Cardiac muscle cell (in vitro differentiated cells and primary cell): ENCODE results near the gene TRAF2. TPM values are rescaled to one million over a fixed set of nuclear protein-coding genes. Genes with fewer than 3 reads are reported as not detected.

Experiments used
- DNase-seq, 2 donors: peaks; one replicate each; pipeline versions ENCODE4 v3.0.0 to v3.0.0-alpha.2; 2010 to 2017; ENCODE audit warnings: low read depth in 1 of 2, low spot score in 1 of 2
- H3K27ac ChIP-seq: fragments of 200-600 bp; sonication (generic); 2 replicates; pipeline ENCODE4 v1.5.1; 2016
- H3K27me3 ChIP-seq: fragments of 200-600 bp; sonication (generic); 2 replicates; pipeline ENCODE4 v1.6.0; 2016; ENCODE audit warnings: control low read depth
- H3K36me3 ChIP-seq: fragments of 200-600 bp; sonication (generic); 2 replicates; pipeline ENCODE4 v1.5.1; 2016; ENCODE audit warnings: control low read depth
- H3K4me1 ChIP-seq: fragments of 200-600 bp; sonication (generic); 2 replicates; pipeline ENCODE4 v1.8.1; 2017; ENCODE audit warnings: low read depth, mild to moderate bottlenecking, mixed run types
- H3K4me3 ChIP-seq: fragments of 200-600 bp; sonication (generic); 2 replicates; pipeline ENCODE4 v1.5.1; 2016; ENCODE audit warnings: mild to moderate bottlenecking
- H3K9me3 ChIP-seq: fragments of 200-600 bp; sonication (generic); 2 replicates; pipeline ENCODE4 v1.5.1; 2017; ENCODE audit warnings: low read depth, mild to moderate bottlenecking, control low read depth
- polyA plus RNA-seq: library from polyadenylated mRNA; unstranded; fragments of >200 nt; fragmentation: Nextera tagmentation; extraction: Ambion mirVana; gene quantifications from 2 replicates; pipeline ENCODE4 v1.2.1, GENCODE V29; 2016
- total RNA-seq: library from RNA; depleted of rRNA; stranded (reverse); fragments of >200 nt; gene quantifications from 2 replicates; pipeline ENCODE4 v1.2.3, GENCODE V29; 2016
- TF ChIP-seq, protein P1 (sequence below): IDR thresholded peaks from 2 replicates; pipeline ENCODE4 v1.5.1; 2012; ENCODE audit warnings: low read depth, mild to moderate bottlenecking, low read length

The TRAF2 gene
- total and polyA plus RNA-seq, 2 experiments from 2014 or later = 25.6 to 37.2 TPM

DNA sequence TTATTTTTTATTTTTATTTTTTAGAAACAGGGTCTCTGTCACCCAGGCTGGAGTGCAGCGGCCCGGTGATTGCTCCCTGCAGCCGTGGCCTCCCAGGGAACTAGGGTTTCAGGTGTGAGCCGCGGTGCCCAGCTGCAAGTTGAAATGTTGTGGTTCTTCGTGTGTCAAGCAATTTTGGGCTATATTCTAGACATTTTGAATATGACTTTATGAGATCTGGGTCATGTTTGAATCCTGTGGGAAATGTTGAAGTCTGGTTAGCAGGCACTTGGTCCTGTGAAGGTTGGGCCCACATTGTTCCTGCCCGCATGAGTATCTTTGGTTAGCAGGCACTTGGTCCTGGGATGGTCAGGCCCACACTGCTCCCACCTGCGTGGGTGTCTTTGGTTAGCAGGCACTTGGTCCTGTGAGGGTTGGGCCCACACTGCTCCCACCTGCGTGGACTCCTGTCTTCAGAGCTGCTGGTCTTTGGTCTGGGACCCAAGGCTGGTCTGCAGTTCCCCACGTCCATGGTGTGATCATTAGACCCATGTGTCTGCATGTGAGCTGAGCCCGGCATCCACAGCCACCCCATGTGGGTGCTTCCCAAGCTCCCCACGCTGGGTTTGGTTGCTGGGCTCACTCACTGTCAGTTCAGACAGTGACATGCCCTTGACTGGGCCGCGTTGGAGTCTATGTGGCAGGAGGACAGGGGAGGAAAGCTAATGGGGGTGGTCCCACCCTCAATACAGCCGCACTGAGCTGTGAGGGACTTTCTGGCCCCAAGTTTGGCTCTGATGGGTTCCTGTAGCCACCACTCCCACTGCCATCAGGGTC lies 51.1 kb downstream of the TRAF2 start:
- no peaks in the 10 kb centered on the region for H3K9me3 ChIP-seq
- no peaks in the 10 kb centered on the region for H3K4me1 ChIP-seq
- TF ChIP-seq, protein P1, sequence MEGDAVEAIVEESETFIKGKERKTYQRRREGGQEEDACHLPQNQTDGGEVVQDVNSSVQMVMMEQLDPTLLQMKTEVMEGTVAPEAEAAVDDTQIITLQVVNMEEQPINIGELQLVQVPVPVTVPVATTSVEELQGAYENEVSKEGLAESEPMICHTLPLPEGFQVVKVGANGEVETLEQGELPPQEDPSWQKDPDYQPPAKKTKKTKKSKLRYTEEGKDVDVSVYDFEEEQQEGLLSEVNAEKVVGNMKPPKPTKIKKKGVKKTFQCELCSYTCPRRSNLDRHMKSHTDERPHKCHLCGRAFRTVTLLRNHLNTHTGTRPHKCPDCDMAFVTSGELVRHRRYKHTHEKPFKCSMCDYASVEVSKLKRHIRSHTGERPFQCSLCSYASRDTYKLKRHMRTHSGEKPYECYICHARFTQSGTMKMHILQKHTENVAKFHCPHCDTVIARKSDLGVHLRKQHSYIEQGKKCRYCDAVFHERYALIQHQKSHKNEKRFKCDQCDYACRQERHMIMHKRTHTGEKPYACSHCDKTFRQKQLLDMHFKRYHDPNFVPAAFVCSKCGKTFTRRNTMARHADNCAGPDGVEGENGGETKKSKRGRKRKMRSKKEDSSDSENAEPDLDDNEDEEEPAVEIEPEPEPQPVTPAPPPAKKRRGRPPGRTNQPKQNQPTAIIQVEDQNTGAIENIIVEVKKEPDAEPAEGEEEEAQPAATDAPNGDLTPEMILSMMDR = no peak
- DNase-seq = no peak
- H3K36me3 ChIP-seq = peaks cover 26% of the 10 kb centered on the region
- H3K27ac ChIP-seq = no peak overlapping the region
- no peaks in the 10 kb centered on the region for H3K27me3 ChIP-seq
- H3K4me3 ChIP-seq = no peak overlapping the region

DNA sequence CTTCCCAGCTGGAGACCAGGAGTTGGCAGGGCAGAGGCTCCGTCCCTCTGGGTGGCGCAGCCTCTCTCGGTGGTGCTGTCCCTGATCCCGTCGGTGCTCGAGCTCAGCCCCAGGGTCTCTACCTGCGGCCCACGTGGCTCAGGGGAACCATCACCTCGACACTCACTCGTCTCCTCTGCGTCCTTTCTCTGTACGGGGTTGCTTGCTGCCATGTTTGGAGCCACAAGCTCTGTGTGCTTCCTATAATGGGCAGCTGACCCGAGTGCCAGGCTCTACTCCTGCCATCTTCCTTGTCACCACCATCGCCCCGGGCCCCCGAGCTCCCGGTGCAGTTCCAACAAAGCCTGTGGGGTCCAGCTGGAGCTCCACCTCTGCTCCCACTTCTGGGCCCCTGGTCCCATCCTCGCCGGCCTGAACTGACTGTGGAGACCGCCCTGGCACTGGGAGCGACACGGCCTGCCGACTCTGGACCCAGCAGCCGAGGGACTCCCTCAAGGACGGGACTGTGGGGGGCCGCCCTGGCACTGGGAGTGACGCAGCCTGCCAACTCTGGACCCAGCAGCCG lies 53.2 kb downstream of the TRAF2 start:
- Histone ChIP-seq H3K27me3 (no peaks in the 10 kb centered on the region), H3K4me1 (no peaks in the 10 kb centered on the region), H3K9me3 (no peaks in the 10 kb centered on the region), H3K27ac (no peak overlapping the region), H3K4me3 (no peak overlapping the region), H3K36me3 (peaks cover 26% of the 10 kb centered on the region)
- TF ChIP-seq, protein P1 = no peak
- DNase-seq = no peak

DNA sequence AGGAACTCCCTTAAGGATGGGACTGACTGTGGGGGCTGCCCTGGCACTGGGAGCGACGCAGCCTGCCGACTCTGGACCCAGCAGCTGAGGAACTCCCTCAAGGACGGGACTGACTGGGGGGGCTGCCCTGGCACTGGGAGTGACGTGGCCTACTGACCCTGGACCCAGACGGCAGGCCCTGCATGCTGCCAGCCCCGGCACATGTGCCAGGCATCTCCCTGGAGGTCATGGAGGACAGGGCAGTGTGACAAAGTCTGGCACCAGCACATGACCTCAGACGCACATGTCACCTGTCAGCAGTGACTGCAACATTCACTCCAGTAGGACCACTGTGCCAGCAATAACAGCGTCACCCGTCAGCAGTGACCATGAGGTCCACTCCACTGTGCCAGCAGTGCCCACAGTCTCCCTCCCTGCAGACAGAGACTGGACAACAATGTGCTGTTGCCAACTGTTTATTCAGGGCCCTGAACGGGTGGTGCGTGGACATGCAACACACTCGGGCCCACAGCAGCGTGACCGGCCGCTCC lies 53.7 kb downstream of the TRAF2 start:
- H3K36me3 ChIP-seq = peaks cover 26% of the 10 kb centered on the region
- no peak overlapping the region for H3K27ac ChIP-seq
- no peak overlapping the region for H3K4me3 ChIP-seq
- TF ChIP-seq, protein P1 = no peak
- no peaks in the 10 kb centered on the region for H3K4me1 ChIP-seq
- no peaks in the 10 kb centered on the region for H3K27me3 ChIP-seq
- DNase-seq = no peak
- H3K9me3 ChIP-seq = no peaks in the 10 kb centered on the region

DNA sequence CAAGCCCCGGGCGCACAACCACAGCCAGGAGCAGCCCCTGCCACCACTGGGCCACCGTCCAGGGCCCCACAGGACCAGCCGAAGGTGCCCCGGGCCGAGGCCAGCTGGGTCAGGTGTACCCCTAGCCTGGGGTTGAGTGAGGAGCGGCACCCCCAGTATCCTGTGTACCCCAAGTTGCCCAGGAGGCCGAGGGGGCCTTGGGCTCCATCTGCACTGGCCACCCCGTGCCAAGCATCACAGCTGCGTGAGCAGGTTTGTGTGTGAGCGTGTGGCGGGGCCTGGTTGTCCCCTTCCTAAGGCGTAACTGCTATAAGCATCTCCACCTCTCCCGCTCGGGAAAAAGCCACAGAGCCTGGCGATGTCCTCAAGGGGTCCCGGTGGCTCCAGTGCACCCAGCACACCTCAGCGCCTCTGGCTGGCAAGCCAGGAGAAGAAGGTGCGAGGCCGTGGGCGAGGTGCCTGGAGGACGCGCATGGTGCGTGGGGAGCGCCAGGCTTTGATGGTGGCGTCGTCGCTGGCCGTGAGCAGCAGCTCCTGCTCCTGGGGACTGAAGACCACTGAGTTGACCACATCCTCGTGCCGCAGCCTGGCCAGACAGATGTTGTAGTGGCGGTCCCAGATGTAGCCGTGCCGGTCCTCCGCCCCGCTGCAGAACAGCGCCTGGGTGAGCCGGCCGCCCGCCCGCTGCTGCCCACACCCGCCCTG lies 54.4 kb downstream of the TRAF2 start:
- H3K4me1 ChIP-seq = no peaks in the 10 kb centered on the region
- H3K4me3 ChIP-seq = no peak overlapping the region
- H3K9me3 ChIP-seq = no peaks in the 10 kb centered on the region
- peaks cover 26% of the 10 kb centered on the region for H3K36me3 ChIP-seq
- H3K27ac ChIP-seq = no peak overlapping the region
- no peaks in the 10 kb centered on the region for H3K27me3 ChIP-seq
- no peak for DNase-seq
- TF ChIP-seq, protein P1 = no peak

DNA sequence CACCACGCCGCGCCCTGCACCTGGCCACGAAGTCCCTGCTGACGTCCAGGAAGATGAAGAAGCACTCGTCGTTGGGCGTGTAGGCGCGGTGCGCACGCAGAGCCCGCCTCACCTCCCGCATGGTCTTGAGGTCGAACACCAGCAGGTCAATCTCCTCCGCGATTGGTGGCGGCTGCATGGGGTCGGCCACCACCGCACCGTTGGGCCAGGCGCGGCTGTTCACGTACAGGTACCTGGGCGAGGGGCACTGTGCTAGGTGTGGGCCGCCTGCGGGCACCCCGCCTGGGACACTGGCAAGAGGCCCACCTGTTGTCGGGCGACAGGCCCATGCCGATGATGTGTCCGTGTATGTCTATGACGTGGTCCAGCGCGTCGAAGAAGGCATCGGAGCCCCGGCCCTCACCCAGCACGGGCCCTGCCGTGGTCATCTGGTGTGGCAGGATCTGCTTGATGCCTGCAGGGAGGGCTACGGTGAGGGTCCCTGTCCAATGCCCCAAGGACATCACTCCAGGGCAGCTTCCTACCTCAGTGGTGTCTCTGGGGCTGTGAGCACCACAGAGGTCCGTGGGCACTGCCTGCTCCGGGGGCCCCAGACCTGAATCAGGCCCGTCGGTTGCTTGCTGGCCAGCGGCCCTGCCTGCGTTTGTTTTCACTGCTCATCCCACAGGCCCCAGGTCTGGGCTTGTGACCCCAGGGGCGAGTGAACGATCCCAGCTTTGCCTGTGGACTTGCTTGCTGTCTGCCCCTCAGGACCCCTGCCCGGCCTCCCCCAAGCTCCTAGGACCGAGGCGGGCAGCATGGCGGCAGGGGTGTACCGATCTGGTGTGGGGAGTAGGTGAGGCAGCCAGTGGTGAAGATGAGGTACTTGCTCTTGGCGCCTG lies 55.2 kb downstream of the TRAF2 start:
- Histone ChIP-seq H3K9me3 (no peaks in the 10 kb centered on the region), H3K27me3 (no peaks in the 10 kb centered on the region), H3K4me3 (no peak overlapping the region), H3K27ac (no peak overlapping the region), H3K36me3 (peaks cover 26% of the 10 kb centered on the region), H3K4me1 (no peaks in the 10 kb centered on the region)
- DNase-seq = no peak
- TF ChIP-seq, protein P1 = no peak
